HG03175 (cell line): ENCODE data around the gene PCDH8.
A peak's percentile ranks its signal among the peaks of the same experiment; 100 is the strongest.

ENCODE experiments used
- ATAC-seq: cut with Tn5 transposase; IDR thresholded peaks from one replicate; pipeline ENCODE4 v1.9.1; 2021; ENCODE audit warnings: mild to moderate bottlenecking, moderate library complexity; ENCODE audit not compliant: unreplicated experiment

Gene PCDH8, protein sequence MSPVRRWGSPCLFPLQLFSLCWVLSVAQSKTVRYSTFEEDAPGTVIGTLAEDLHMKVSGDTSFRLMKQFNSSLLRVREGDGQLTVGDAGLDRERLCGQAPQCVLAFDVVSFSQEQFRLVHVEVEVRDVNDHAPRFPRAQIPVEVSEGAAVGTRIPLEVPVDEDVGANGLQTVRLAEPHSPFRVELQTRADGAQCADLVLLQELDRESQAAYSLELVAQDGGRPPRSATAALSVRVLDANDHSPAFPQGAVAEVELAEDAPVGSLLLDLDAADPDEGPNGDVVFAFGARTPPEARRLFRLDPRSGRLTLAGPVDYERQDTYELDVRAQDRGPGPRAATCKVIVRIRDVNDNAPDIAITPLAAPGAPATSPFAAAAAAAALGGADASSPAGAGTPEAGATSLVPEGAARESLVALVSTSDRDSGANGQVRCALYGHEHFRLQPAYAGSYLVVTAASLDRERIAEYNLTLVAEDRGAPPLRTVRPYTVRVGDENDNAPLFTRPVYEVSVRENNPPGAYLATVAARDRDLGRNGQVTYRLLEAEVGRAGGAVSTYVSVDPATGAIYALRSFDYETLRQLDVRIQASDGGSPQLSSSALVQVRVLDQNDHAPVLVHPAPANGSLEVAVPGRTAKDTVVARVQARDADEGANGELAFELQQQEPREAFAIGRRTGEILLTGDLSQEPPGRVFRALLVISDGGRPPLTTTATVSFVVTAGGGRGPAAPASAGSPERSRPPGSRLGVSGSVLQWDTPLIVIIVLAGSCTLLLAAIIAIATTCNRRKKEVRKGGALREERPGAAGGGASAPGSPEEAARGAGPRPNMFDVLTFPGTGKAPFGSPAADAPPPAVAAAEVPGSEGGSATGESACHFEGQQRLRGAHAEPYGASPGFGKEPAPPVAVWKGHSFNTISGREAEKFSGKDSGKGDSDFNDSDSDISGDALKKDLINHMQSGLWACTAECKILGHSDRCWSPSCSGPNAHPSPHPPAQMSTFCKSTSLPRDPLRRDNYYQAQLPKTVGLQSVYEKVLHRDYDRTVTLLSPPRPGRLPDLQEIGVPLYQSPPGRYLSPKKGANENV

GRCh38 chr13:52848455-52849195, at the start of gene PCDH8:
Gene PCDH8 (minus strand): TSS chr13:52848640. CDS start chr13:52848436, 204 bp downstream.
- ATAC-seq: no peak

DNA sequence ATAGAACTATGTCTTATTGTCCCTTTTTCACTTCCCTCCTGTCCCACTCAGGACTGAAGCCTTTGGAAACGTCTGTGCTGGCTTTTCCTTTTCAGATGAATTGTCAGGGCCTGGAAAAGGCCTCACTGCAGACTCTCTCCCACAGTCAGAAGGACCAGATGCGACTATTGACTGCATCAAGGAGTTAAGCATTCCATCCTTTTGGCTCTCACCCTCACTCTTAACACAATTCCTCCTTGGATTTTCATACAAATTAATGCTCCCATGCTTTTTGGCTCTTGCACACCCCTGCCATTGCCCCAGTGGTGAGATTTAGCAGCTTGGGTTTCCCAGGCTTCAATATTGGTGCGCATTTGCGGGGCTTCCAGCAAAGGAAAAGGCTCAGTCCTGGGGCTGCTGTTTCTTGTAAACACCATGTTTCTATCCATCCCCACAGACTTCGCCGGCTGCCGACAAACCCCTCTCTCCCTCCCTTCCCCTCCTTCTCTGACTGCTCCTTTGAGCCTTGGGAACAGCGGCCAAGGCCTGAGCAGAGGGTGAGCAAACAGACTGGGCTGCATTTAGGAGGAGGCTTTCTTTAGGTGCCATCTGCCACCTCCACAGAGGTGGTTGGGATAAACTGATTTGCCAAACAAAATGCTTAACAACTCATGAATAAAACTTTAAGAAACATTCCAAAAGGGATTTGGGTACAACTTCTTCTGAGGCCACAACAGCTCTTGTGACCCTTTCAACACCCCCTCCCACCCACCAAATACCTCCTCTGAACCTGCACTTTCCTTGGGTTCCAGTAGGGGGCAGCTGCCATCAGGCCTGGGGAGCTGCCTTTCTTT, 48.6 kb upstream of the PCDH8 start:
- ATAC-seq: peak; percentile 50

DNA sequence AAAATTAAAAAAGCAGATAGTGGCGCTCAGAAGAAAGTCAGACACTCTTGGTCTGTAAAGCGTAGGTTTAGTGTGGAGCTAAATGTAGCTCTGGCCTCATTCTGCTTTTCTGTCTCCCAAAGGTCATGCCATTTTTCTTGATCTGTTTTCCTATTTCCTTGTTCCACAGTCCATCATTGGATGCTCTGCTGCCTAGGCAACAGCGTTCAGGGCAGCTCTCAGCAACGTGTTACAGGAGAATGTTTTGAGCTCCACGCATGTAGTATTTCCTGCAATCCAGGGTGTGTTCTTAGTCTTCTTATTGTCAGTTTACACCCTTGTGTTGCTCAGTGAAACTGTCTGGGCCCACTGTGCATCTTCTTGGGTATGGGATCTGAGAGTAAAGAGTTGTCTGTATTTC, 46.0 kb upstream of the PCDH8 start:
- no peak for ATAC-seq

DNA sequence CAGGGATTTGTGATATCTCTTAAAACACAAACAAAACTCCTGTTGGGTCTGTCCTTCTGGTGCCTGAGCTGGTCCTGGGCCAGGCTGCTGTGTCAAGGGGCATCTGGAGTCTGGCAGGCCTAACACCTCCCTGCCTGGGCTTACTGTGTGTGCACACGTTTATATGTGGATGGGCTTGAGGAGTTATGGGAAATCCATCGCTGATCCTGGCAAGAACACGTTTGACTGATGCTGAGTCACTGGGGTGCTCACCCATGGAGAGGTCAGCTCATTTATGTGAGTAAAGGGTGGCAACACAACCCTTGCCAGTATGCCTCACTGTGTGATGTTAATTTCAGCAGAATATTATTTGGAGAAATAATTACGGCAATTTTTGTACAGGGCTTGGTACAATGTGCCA, 44.5 kb upstream of the PCDH8 start:
- no peak for ATAC-seq

DNA sequence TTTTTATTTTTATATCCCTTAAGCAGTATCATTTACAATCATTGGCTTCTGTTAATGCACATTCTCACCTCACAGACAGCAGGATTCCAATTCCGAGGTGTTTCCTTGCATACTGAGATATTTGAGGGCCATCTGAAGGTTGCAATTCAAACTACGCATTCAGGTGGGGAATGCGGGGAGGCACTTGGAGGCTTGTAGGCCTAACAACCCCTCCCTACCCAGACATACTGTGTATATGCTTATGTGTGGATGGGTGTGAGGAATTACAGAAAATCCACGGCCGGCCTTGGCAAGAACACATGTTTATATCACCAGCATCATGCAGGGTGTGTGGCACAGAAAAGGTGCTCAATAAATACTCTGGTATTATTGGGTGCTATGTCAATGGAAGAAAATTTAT, 43.3 kb upstream of the PCDH8 start:
- no peak for ATAC-seq

- ATAC-seq: no peak
These were observed 38.7 kb upstream of the PCDH8 start for GRCh38 chr13:52887165-52887564.

DNA sequence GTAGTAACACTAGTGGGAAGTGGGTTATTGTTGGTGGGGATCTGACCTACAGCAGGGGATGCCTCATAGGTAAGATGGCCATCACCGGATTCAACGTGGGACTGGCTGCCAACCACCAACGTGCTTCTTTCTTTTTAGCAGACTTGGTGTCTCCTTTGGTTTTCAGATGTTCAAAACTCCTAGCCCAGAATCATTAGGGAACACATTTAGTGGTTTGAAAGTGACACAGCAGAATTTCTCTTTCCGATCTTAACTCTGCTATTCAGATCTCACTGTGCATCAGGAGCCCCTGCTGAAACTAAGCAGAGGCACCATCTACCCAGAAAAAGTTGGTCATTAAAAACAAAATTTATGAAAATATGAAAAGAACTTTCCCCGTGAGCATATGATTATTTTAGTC, 36.7 kb upstream of the PCDH8 start:
- no peak for ATAC-seq

DNA sequence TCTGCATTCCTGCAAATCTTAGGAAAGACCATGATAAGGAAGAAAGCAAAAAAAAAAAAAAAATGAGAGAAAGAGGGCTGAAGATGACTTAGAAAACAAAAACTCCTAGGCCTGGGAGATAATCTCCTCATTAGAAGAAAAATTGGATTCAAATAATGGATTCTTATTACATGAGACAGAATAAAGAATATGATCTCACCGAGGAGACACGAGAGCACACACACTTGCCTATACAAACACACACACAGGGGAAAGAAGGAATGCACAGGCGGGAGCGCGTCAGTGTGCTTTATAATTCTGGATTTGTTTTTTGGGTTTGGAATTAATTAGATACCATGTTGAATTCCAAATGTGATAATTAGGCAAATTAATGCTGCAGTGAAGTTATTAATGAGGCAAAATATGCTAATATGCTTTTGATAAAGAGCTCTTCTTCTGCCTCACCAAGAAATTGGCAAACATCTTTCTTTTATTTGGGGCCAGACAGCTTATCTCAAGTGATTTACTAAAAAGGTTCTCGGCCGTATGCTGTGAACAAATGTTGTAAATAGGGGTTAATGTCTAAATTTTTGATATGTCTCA, 36.1 kb upstream of the PCDH8 start:
- ATAC-seq: no peak

DNA sequence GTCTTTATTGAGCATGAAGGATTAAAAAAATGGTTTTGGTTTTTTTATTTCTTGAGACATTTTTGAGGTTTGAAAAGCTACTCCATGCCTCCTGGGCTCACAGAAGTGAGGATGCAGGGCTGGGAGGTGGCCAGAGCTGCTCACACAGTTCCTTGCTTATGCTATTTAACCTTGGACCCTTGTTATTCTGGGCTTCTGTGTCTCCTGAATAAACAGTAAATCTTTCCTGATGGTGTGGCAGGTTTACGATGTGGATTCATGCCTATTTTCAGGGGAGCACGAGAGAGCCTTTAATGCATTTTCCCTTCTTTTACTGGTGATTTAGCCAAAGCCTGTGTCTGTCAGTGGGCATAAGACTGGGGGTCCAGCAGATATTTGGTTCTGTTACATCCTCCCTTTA, 34.3 kb upstream of the PCDH8 start:
- ATAC-seq: no peak

- no peak for ATAC-seq
These were observed 31.7 kb upstream of the PCDH8 start for GRCh38 chr13:52879950-52880741.

DNA sequence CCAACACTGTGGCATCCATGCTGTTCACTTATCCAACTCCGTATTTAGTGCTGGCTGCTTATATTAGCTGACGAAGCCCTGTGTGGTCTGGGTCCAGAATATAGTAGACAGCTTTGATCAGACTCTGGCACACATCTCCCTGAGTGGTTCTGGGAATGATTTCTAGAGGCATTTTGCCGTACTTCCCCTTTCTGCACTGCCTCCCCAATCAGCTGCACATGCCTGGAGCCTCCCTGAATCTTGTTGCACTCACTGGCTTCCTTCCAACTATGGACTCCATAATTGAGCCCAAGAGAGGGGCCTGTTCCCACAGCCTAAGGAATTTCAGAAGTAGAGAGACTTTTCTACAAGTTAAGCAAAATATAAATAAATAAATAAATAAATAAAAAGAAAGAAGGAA, 30.4 kb upstream of the PCDH8 start:
- ATAC-seq: no peak

DNA sequence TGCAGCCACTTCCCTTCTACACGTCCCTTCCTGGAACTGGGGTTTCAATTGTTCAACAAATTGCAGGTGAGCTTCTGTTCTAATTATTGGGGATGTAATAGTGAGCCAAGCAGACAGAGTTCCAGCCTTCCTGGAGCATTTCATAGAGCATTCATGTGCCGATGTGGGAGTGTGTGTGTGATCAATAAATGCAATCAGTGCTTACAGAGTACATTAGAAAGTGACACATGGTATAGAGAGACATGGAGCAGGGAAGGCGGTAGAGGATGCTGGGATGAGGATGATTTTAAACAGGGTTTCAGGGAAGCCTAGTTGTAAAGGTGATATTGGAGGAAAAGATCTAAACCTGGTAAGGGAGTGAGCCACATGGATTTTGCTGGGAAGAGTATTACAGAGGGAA, 21.7 kb upstream of the PCDH8 start:
- ATAC-seq: no peak

DNA sequence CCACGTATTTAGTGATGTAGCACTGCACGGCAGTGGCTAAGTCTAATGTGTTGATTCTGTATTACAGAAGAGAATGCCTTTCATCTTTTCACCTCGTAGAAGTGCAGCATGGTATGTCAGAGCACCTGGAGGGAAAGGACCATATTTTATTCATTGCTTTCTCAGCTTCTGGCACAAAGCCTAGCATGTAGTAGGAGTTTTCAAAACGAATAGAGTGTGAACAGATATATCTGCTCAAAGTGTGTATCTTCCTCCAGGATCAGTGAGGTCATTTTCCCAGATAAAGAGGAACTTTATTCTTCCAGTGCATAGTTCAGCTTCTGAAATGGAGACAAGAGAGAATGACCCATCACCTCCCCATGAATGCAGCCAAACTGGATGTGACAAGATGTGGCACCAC, 21.2 kb upstream of the PCDH8 start:
- ATAC-seq: no peak

DNA sequence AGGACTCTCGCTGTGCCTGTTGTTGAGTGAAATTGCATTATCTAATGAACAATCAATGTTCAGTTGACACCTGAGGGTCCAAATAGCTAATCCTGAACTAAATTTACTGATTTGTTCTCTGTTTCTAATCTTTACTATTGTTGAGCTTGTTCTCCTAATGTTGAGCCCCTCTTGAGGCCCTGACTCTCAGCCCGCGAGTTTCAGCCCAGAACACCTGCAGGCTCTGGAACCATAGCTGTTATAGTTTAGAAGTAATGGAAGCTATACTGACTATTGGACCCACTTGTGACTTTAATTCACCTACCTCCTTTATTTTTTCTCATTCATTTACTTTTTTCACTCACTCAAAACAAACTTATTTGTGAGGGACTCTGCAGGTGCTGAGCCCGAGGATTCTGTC, 20.6 kb upstream of the PCDH8 start:
- no peak for ATAC-seq

- peak; percentile 70 for ATAC-seq
These were observed 19.8 kb upstream of the PCDH8 start for GRCh38 chr13:52868190-52868589.

DNA sequence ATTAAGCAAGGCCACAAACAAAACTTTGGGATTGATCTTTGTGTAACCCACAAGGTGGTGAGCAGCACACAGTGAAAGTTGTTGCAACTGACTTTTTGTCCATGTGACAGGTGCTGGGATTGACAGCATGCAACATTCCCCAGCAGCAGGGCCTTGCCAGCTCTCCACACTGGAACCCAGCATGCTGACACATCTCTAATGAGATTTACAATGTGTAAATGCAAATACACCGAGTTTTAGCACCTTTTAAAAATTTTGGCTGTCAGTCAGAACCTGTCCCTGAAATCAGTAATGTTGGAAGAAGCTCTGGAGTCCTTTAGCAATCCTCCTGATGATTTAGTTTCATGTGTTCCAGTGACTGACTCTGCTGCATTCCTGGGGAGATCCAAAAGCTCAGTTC, 16.5 kb upstream of the PCDH8 start:
- ATAC-seq: no peak

DNA sequence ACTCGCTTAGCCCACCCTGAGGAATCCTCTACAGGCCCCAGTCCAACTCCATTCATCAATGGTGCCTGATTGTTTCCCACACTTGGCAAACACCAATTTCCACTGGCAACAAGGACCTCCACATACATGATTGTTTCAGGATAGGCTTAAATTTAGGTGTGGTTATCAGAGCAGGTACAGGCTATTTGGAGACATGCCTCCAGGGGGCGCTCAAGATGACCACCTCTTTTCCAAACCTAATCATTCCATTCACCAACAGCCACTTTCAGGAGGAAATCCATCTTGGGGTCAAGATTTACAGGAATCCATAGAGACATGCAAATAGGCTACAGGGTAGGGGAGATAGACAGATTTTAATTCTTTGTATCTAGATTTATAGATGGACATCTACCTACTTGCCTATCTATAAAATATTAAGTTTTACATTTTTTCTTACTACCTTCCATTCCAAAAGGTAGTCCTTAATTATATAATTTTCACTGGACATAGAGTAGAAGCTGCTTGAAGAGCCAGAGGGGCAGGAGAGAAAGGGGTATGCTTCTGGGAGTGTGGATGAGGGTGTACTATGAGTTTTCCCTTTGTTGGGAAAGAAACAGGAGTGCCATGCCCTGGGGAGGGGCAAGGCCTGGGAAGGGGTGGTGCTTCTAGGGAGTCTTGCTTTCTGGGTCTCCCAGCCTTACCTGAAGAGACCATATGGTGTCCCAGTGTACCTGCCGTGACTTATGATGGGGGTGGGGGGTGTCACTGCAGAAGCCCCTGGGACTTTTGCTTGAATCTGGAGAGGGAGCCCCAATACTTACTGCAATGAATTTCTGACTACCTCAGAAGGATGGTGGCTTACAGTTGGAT, 14.1 kb upstream of the PCDH8 start:
- ATAC-seq: no peak

GRCh38 chr13:52852444-52852843, 4.0 kb upstream of the PCDH8 start:
- ATAC-seq: no peak
